K562 (cell line): ENCODE results near the gene LASP1. TPM values are rescaled to one million over a fixed set of nuclear protein-coding genes. Genes with fewer than 3 reads are reported as not detected.

ENCODE experiments used
- ARID1B ChIP-seq: fragments of 450-650 bp; IDR thresholded peaks from 2 replicates; pipeline ENCODE4 v1.6.1; 2016; ENCODE audit warnings: antibody characterized with exemption, mild to moderate bottlenecking, inconsistent platforms
- BRF1 ChIP-seq: IDR thresholded peaks from 3 replicates; pipeline ENCODE4 v1.6.1; 2011; ENCODE audit warnings: borderline replicate concordance, mild to moderate bottlenecking; ENCODE audit not compliant: insufficient read length; ENCODE audit errors: extremely low read depth
- BRF2 ChIP-seq: IDR thresholded peaks from 3 replicates; pipeline ENCODE4 v1.6.1; 2011; ENCODE audit warnings: borderline replicate concordance, mild to moderate bottlenecking; ENCODE audit not compliant: insufficient read length, insufficient read depth
- CEBPG ChIP-seq, 3 experiments: fragments of 200-800 bp in 1 of 3; sonication (Bioruptor generic) in 1 of 3; sonication (generic) in 1 of 3; formaldehyde crosslinking in 1 of 3; IDR thresholded peaks in 2 of 3; conservative IDR thresholded peaks in 1 of 3; 2 replicates each; pipeline versions ENCODE4 v1.6.1 to v1.8.0; 2016 to 2022; ENCODE audit warnings: missing compliant biosample characterization in 2 of 3, missing genetic modification characterization in 2 of 3, mild to moderate bottlenecking in 1 of 3, missing genetic modification reagents in 1 of 3
- CXXC5 ChIP-seq: fragments of 250-450 bp; sonication (Bioruptor Pico); IDR thresholded peaks from 2 replicates; pipeline ENCODE4 v1.8.0; 2022; ENCODE audit warnings: inconsistent platforms, mild to moderate bottlenecking, moderate library complexity
- ERF ChIP-seq: fragments of 450-650 bp; formaldehyde crosslinking; IDR thresholded peaks from 2 replicates; pipeline ENCODE4 v1.4.0; 2020; ENCODE audit warnings: mild to moderate bottlenecking, mixed read lengths
- HINFP ChIP-seq: fragments of 450-650 bp; conservative IDR thresholded peaks from 2 replicates; pipeline ENCODE4 v1.6.1; 2016; ENCODE audit warnings: missing genetic modification characterization, low read depth, mild to moderate bottlenecking, control low read depth, missing compliant biosample characterization
- HLTF ChIP-seq: fragments of 450-650 bp; IDR thresholded peaks from 2 replicates; pipeline ENCODE4 v1.6.1; 2016
- MAFF ChIP-seq: IDR thresholded peaks from 2 replicates; pipeline ENCODE4 v1.6.1; 2012; ENCODE audit warnings: low read length, improper control_type of control experiment
- NFE2 ChIP-seq: IDR thresholded peaks from 2 replicates; pipeline ENCODE4 v1.6.1; 2014; ENCODE audit warnings: antibody characterized with exemption, low read depth
- PKNOX1 ChIP-seq: fragments of 450-650 bp; IDR thresholded peaks from 2 replicates; pipeline ENCODE4 v1.6.1; 2016
- SRF ChIP-seq, 2 experiments: fragments of 250-450, 450-650 bp in 1 of 2; sonication (Bioruptor Pico) in 1 of 2; sonication (generic) in 1 of 2; formaldehyde crosslinking; IDR thresholded peaks; 2 replicates each; pipeline versions ENCODE4 v1.5.0 to v1.5.1; 2020 to 2022; ENCODE audit warnings: mild to moderate bottlenecking in 1 of 2, missing genetic modification reagents in 1 of 2
- TEAD4 ChIP-seq, 2 experiments: sonication (generic) in 1 of 2; formaldehyde crosslinking in 1 of 2; IDR thresholded peaks; 2 replicates each; pipeline versions ENCODE4 v1.6.1 to v1.8.0; 2012 to 2022; ENCODE audit warnings: borderline replicate concordance in 1 of 2, inconsistent platforms in 1 of 2, low read length in 1 of 2, mild to moderate bottlenecking in 1 of 2, missing genetic modification reagents in 1 of 2
- ZNF121 ChIP-seq: sonication (generic); formaldehyde crosslinking; conservative IDR thresholded peaks from 2 replicates; pipeline ENCODE4 v1.8.0; 2022; ENCODE audit warnings: missing genetic modification reagents
- ZNF24 ChIP-seq: fragments of 450-650 bp; IDR thresholded peaks from 2 replicates; pipeline ENCODE4 v1.6.1; 2016
- ZNF316 ChIP-seq: fragments of 450-650 bp; IDR thresholded peaks from 2 replicates; pipeline ENCODE4 v1.6.1; 2016
- ZNF431 ChIP-seq: sonication (generic); formaldehyde crosslinking; IDR thresholded peaks from 2 replicates; pipeline ENCODE4 v1.8.0; 2022; ENCODE audit warnings: mild to moderate bottlenecking, missing genetic modification reagents
- ZNF764 ChIP-seq: fragments of 250-450 bp; sonication (Bioruptor Pico); IDR thresholded peaks from 2 replicates; pipeline ENCODE4 v1.4.0; 2020; ENCODE audit warnings: low read depth, mild to moderate bottlenecking, moderate library complexity
- polyA plus RNA-seq, 8 experiments: library from polyadenylated mRNA; depleted of rRNA in 4 of 8; stranded (reverse) in 5 of 8; unstranded in 3 of 8; fragments of >200 nt; fragmentation: Nextera tagmentation in 2 of 8; fragmentation: Illumina TruSeq in 1 of 8; extraction: Ambion mirVana in 2 of 8; extraction: Trizol in 1 of 8; gene quantifications; 2 replicates each; pipeline versions ENCODE4 v1.2.1 to v1.2.3, GENCODE V29; 2011 to 2014; ENCODE audit warnings: inconsistent platforms in 1 of 8, missing spikeins in 1 of 8
- total RNA-seq, 7 experiments: library from RNA; depleted of rRNA in 6 of 7; stranded (reverse); fragments of >200 nt in 6 of 7; fragmentation: Illumina TruSeq in 2 of 7; extraction: Trizol in 2 of 7; gene quantifications; 2 replicates each; pipeline versions ENCODE4 v1.2.1 to v1.2.3, GENCODE V29; 2011 to 2021; ENCODE audit warnings: low replicate concordance in 1 of 7
- TF ChIP-seq, protein P1 (sequence below): sonication (generic); formaldehyde crosslinking; IDR thresholded peaks from 2 replicates; pipeline ENCODE4 v1.8.1; 2023; ENCODE audit warnings: mild to moderate bottlenecking, missing genetic modification reagents
- TF ChIP-seq, protein P2 (sequence below): fragments of 250-450 bp; sonication (Bioruptor Pico); IDR thresholded peaks from 2 replicates; pipeline ENCODE4 v1.9.0; 2021; ENCODE audit warnings: mild to moderate bottlenecking, inconsistent platforms

The LASP1 gene
- total and polyA plus RNA-seq, 9 of the 15 experiments (the other 6 are each of a cell fraction or from before 2014, with no cell fraction given): 23.0 to 125 (median 55.3) TPM

DNA sequence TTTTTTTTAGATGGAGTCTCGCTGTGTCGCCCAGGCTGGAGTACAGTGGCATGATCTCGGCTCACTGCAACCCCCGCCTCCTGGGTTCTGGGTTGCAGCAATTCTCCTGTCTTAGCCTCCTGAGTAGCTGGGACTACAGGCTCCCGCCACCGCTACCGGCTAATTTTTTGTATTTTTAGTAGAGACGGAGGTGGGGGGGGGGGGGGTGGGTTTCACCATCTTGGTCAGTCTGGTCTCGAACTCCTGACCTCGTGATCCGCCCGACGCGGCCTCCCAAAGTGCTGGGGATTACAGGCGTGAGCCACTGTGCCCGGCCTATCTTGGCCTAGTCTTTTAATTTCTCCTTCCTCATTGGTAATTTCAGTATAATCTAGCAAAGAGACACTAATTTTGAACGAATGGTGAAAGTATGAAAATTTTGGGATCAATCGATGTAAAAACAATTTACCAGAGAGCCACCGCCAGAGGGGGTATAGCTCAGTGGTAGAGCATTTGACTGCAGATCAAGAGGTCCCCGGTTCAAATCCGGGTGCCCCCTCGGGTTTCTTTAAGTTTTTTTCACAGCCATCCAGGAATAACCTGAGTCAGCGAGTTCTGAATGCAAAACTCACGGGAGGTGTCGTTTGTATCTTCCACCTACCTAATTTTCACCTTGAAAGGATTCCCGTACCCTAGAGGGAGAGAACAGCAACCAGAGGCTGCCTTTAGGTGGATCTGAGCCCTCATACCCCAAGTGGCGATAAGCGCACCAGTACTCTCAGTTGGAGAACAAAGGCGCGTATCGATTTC lies 2.5 kb upstream of the LASP1 start (continued):
- TF ChIP-seq HINFP (tag) (no peak), ZNF121 (peak; percentile 26; the same call in 1 of the 2 replicates), NFE2 (0 out of 2 replicates have a peak, but pooled peaks have one; percentile 24), ZNF316 (peak; percentile 99), CEBPG (CRISPR knock-in tag; IDR thresholded peaks at IDR 0.05) (no peak), CEBPG (tag; conservative IDR thresholded peaks at IDR 0.05 in 1 of 2, IDR thresholded peaks at IDR 0.05 in 1 of 2) (peak; percentile 46 to 73; a peak in 3 of 4 replicates), TEAD4 (IDR thresholded peaks at IDR 0.05; ENCODE audit: low read length) (peak; percentile 66), TEAD4 (CRISPR knock-in tag; IDR thresholded peaks at IDR 0.05; ENCODE audit: borderline replicate concordance) (no peak), CXXC5 (peak; percentile 59), BRF1 (peak; percentile 13), ERF (CRISPR knock-in tag) (no peak), SRF (CRISPR knock-in tag; IDR thresholded peaks at IDR 0.05) (no peak), ARID1B (peak; percentile 6; the same call in 1 of the 2 replicates), ZNF24 (peak; percentile 83; the same call in 1 of the 2 replicates), ZNF431 (CRISPR knock-in tag) (no peak), PKNOX1 (no peak), MAFF (peak; percentile 99), BRF2 (no peak), ZNF764 (0 out of 2 replicates have a peak, but pooled peaks have one; percentile 23), HLTF (peak; percentile 77; the same call in 1 of the 2 replicates)
- TF ChIP-seq, protein P1, sequence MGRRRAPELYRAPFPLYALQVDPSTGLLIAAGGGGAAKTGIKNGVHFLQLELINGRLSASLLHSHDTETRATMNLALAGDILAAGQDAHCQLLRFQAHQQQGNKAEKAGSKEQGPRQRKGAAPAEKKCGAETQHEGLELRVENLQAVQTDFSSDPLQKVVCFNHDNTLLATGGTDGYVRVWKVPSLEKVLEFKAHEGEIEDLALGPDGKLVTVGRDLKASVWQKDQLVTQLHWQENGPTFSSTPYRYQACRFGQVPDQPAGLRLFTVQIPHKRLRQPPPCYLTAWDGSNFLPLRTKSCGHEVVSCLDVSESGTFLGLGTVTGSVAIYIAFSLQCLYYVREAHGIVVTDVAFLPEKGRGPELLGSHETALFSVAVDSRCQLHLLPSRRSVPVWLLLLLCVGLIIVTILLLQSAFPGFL: no peak
- TF ChIP-seq, protein P2, sequence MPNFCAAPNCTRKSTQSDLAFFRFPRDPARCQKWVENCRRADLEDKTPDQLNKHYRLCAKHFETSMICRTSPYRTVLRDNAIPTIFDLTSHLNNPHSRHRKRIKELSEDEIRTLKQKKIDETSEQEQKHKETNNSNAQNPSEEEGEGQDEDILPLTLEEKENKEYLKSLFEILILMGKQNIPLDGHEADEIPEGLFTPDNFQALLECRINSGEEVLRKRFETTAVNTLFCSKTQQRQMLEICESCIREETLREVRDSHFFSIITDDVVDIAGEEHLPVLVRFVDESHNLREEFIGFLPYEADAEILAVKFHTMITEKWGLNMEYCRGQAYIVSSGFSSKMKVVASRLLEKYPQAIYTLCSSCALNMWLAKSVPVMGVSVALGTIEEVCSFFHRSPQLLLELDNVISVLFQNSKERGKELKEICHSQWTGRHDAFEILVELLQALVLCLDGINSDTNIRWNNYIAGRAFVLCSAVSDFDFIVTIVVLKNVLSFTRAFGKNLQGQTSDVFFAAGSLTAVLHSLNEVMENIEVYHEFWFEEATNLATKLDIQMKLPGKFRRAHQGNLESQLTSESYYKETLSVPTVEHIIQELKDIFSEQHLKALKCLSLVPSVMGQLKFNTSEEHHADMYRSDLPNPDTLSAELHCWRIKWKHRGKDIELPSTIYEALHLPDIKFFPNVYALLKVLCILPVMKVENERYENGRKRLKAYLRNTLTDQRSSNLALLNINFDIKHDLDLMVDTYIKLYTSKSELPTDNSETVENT: no peak
